Tibial nerve (tissue), 4 donors: ENCODE measurements around the gene MAML2.

Experiments used
- CTCF ChIP-seq, 5 experiments: fragments of 200-600 bp in 3 of 5; fragments of 450-650 bp in 2 of 5; sonication (generic) in 3 of 5; IDR thresholded peaks; one replicate each; pipeline ENCODE4 v1.5.1; 2016 to 2019; ENCODE audit warnings: antibody characterized with exemption in 5 of 5, mild to moderate bottlenecking in 3 of 5, moderate library complexity in 2 of 5
- EP300 ChIP-seq, 2 donors: sonication (generic); formaldehyde crosslinking; IDR thresholded peaks; one replicate each; pipeline ENCODE4 v1.6.1; 2017; ENCODE audit warnings: antibody characterized with exemption in 2 of 2, mild to moderate bottlenecking in 1 of 2
- POLR2A ChIP-seq, 2 donors: fragments of 450-650 bp; IDR thresholded peaks; one replicate each; pipeline ENCODE4 v1.6.1; 2017; ENCODE audit warnings: antibody characterized with exemption in 2 of 2, mild to moderate bottlenecking in 2 of 2, moderate library complexity in 2 of 2

- TF ChIP-seq CTCF (IDR thresholded peaks at IDR 0.05) (no peak), EP300 (IDR thresholded peaks at IDR 0.05) (peak in 1 of 2 donors; percentile 57), POLR2A (IDR thresholded peaks at IDR 0.05) (no peak)
These were observed 186.6 kb downstream of the MAML2 start for GRCh38 chr11:96156379-96156722.
